Neural cell (in vitro differentiated cells): ENCODE data around the gene PIP4K2A.

Source experiments
- CTCF ChIP-seq: fragments of 450-650 bp; IDR thresholded peaks from 2 replicates; pipeline ENCODE4 v1.5.1; 2014; ENCODE audit warnings: antibody characterized with exemption, mild to moderate bottlenecking, moderate library complexity; ENCODE audit not compliant: poor library complexity, severe bottlenecking
- EP300 ChIP-seq: fragments of 450-650 bp; conservative IDR thresholded peaks from 2 replicates; pipeline ENCODE4 v1.6.1; 2014; ENCODE audit warnings: antibody characterized with exemption, mild to moderate bottlenecking, moderate library complexity; ENCODE audit not compliant: poor library complexity, severe bottlenecking
- SMC3 ChIP-seq: fragments of 450-650 bp; conservative IDR thresholded peaks from 2 replicates; pipeline ENCODE4 v1.6.1; 2014; ENCODE audit warnings: antibody characterized with exemption, mild to moderate bottlenecking, moderate library complexity; ENCODE audit not compliant: poor library complexity
- TAF1 ChIP-seq: IDR thresholded peaks from 2 replicates; pipeline ENCODE4 v1.6.1; 2012; ENCODE audit warnings: low read depth

GRCh38 chr10:22657566-22658225 lies 56.7 kb downstream of the PIP4K2A start:
- TF ChIP-seq CTCF (no peak), EP300 (no peak), SMC3 (no peak), TAF1 (no peak)
